WTC11 (cell line): ENCODE data around the gene KLHL30.

Experiments used
- CBFB ChIP-seq: sonication (generic); formaldehyde crosslinking; IDR thresholded peaks from 2 replicates; pipeline ENCODE4 v1.8.1; 2022; ENCODE audit warnings: mild to moderate bottlenecking, low read depth, missing genetic modification reagents
- ELF4 ChIP-seq: sonication (generic); formaldehyde crosslinking; IDR thresholded peaks from 2 replicates; pipeline ENCODE4 v1.8.1; 2022; ENCODE audit warnings: low read depth, mild to moderate bottlenecking, moderate library complexity, missing genetic modification reagents
- SMAD3 ChIP-seq: sonication (generic); formaldehyde crosslinking; IDR thresholded peaks from 2 replicates; pipeline ENCODE4 v1.8.0; 2022; ENCODE audit warnings: missing genetic modification reagents, mild to moderate bottlenecking, borderline replicate concordance
- TEAD4 ChIP-seq: sonication (generic); formaldehyde crosslinking; IDR thresholded peaks from 2 replicates; pipeline ENCODE4 v1.8.0; 2022; ENCODE audit warnings: mild to moderate bottlenecking, missing genetic modification reagents
- ZNF121 ChIP-seq: sonication (generic); formaldehyde crosslinking; IDR thresholded peaks from 2 replicates; pipeline ENCODE4 v1.8.0; 2023; ENCODE audit warnings: missing genetic modification reagents
- TF ChIP-seq, protein P1 (sequence below): fragments of 200-600 bp; IDR thresholded peaks from 2 replicates; pipeline ENCODE4 v1.8.0; 2022; ENCODE audit warnings: antibody characterized with exemption
- TF ChIP-seq, protein P2 (sequence below): sonication (generic); formaldehyde crosslinking; IDR thresholded peaks from 2 replicates; pipeline ENCODE4 v1.8.1; 2022; ENCODE audit warnings: mild to moderate bottlenecking, missing genetic modification reagents, moderate library complexity, borderline replicate concordance
- TF ChIP-seq, protein P3 (sequence below): sonication (generic); formaldehyde crosslinking; IDR thresholded peaks from 2 replicates; pipeline ENCODE4 v1.8.0; 2022; ENCODE audit warnings: mild to moderate bottlenecking, missing genetic modification reagents
- TF ChIP-seq, protein P4 (sequence below): fragments of 250-450 bp; sonication (Bioruptor Pico); IDR thresholded peaks from 2 replicates; pipeline ENCODE4 v2.1.2; 2022; ENCODE audit warnings: mild to moderate bottlenecking, moderate library complexity

DNA sequence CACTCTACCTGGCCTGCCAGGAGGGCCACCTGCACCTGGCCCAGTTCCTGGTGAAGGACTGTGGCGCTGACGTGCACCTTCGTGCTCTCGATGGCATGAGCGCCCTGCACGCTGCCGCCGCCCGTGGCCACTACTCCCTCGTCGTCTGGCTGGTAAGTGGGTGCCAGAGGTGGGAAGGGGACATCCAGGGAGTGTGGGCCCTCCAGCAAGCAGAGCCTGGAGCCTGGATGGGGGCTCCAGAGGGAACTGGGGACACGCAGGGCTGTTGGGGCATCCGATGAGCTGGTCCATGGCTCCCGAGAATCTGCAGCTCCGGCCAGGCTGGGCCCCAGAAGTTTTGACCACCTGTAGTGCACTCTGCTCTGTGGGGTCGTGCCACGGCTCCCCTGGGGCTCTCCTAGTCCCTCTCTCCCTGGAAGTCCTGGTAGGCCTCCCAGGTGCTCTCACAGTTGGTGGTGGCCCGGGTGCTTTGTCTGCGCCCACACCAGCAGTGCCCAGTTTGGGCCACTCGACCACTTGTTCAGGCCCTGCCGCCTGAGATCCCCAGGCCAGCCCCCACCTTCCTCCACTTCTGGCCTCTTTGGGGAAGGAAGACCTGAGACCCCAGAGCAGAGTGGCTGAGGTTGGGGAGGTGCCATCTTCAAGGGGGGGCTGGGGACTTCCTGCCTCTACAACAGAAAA is 33.6 kb upstream of the KLHL30 start:
- TF ChIP-seq, protein P1, sequence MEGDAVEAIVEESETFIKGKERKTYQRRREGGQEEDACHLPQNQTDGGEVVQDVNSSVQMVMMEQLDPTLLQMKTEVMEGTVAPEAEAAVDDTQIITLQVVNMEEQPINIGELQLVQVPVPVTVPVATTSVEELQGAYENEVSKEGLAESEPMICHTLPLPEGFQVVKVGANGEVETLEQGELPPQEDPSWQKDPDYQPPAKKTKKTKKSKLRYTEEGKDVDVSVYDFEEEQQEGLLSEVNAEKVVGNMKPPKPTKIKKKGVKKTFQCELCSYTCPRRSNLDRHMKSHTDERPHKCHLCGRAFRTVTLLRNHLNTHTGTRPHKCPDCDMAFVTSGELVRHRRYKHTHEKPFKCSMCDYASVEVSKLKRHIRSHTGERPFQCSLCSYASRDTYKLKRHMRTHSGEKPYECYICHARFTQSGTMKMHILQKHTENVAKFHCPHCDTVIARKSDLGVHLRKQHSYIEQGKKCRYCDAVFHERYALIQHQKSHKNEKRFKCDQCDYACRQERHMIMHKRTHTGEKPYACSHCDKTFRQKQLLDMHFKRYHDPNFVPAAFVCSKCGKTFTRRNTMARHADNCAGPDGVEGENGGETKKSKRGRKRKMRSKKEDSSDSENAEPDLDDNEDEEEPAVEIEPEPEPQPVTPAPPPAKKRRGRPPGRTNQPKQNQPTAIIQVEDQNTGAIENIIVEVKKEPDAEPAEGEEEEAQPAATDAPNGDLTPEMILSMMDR, result no peak
- TF ChIP-seq SMAD3 (CRISPR knock-in tag), result no peak
- TF ChIP-seq, protein P2, sequence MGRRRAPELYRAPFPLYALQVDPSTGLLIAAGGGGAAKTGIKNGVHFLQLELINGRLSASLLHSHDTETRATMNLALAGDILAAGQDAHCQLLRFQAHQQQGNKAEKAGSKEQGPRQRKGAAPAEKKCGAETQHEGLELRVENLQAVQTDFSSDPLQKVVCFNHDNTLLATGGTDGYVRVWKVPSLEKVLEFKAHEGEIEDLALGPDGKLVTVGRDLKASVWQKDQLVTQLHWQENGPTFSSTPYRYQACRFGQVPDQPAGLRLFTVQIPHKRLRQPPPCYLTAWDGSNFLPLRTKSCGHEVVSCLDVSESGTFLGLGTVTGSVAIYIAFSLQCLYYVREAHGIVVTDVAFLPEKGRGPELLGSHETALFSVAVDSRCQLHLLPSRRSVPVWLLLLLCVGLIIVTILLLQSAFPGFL (CRISPR knock-in tag), result no peak
- TF ChIP-seq ZNF121 (CRISPR knock-in tag), result no peak
- TF ChIP-seq, protein P3, sequence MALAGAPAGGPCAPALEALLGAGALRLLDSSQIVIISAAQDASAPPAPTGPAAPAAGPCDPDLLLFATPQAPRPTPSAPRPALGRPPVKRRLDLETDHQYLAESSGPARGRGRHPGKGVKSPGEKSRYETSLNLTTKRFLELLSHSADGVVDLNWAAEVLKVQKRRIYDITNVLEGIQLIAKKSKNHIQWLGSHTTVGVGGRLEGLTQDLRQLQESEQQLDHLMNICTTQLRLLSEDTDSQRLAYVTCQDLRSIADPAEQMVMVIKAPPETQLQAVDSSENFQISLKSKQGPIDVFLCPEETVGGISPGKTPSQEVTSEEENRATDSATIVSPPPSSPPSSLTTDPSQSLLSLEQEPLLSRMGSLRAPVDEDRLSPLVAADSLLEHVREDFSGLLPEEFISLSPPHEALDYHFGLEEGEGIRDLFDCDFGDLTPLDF, result no peak
- no peak for TF ChIP-seq TEAD4 (CRISPR knock-in tag)
- no peak for TF ChIP-seq ELF4 (CRISPR knock-in tag)
- TF ChIP-seq, protein P4, sequence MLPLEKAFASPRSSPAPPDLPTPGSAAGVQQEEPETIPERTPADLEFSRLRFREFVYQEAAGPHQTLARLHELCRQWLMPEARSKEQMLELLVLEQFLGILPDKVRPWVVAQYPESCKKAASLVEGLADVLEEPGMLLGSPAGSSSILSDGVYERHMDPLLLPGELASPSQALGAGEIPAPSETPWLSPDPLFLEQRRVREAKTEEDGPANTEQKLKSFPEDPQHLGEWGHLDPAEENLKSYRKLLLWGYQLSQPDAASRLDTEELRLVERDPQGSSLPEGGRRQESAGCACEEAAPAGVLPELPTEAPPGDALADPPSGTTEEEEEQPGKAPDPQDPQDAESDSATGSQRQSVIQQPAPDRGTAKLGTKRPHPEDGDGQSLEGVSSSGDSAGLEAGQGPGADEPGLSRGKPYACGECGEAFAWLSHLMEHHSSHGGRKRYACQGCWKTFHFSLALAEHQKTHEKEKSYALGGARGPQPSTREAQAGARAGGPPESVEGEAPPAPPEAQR, result no peak
- TF ChIP-seq CBFB (CRISPR knock-in tag), result no peak
